Body of pancreas (tissue), 4 donors: Measurements from ENCODE around the gene SIT1.

Experiments used
- CTCF ChIP-seq, 7 experiments: fragments of 450-650 bp in 4 of 7; fragments of 200-600 bp in 3 of 7; sonication (generic) in 3 of 7; IDR thresholded peaks; one replicate each; pipeline ENCODE4 v1.5.1; 2016 to 2019; ENCODE audit warnings: antibody characterized with exemption in 7 of 7
- POLR2A ChIP-seq, 3 donors: fragments of 450-650 bp; IDR thresholded peaks; one replicate each; pipeline ENCODE4 v1.6.1; 2016; ENCODE audit warnings: antibody characterized with exemption in 3 of 3, mild to moderate bottlenecking in 2 of 3

- TF ChIP-seq CTCF (IDR thresholded peaks at IDR 0.05): no peak
- no peak for TF ChIP-seq POLR2A (IDR thresholded peaks at IDR 0.05)
Observed at GRCh38 chr9:35658968-35659220, 8.2 kb upstream of the SIT1 start.
